GM19452 (cell line): ENCODE results near the gene PRRC1.

Source experiments
- ATAC-seq: cut with Tn5 transposase; IDR thresholded peaks from one replicate; pipeline ENCODE4 v1.9.1; 2021; ENCODE audit not compliant: unreplicated experiment

PRRC1 gene

GRCh38 chr5:127574852-127575679 is 57.6 kb downstream of the PRRC1 start:
- ATAC-seq = no peak

- ATAC-seq = no peak
Measured at GRCh38 chr5:127577458-127577857, 60.0 kb downstream of the PRRC1 start.

- no peak for ATAC-seq
Measured at GRCh38 chr5:127580731-127581130, 63.3 kb downstream of the PRRC1 start.

- ATAC-seq = no peak
Measured at GRCh38 chr5:127581450-127581849, 64.0 kb downstream of the PRRC1 start.

GRCh38 chr5:127582773-127583370 is 65.4 kb downstream of the PRRC1 start:
- no peak for ATAC-seq

- ATAC-seq = no peak
Measured at GRCh38 chr5:127583866-127584265, 66.4 kb downstream of the PRRC1 start.

GRCh38 chr5:127585661-127586060 is 68.2 kb downstream of the PRRC1 start:
- ATAC-seq = peak; percentile 6

GRCh38 chr5:127586066-127586770 is 68.8 kb downstream of the PRRC1 start:
- peak; percentile 71 for ATAC-seq

GRCh38 chr5:127586811-127587210 is 69.4 kb downstream of the PRRC1 start:
- peak; percentile 41 for ATAC-seq

- no peak for ATAC-seq
Measured at GRCh38 chr5:127587246-127587917, 69.9 kb downstream of the PRRC1 start.

- ATAC-seq = no peak
Measured at GRCh38 chr5:127588368-127588767, 70.9 kb downstream of the PRRC1 start.

GRCh38 chr5:127589309-127590030 is 72.0 kb downstream of the PRRC1 start:
- no peak for ATAC-seq

- ATAC-seq = peak; percentile 57
Measured at GRCh38 chr5:127590156-127590722, 72.8 kb downstream of the PRRC1 start.

- no peak for ATAC-seq
Measured at GRCh38 chr5:127595484-127596368, 78.3 kb downstream of the PRRC1 start.

GRCh38 chr5:127596501-127596900 is 79.1 kb downstream of the PRRC1 start:
- ATAC-seq = no peak

- ATAC-seq = no peak
Measured at GRCh38 chr5:127599320-127599719, 81.9 kb downstream of the PRRC1 start.

GRCh38 chr5:127599847-127600246 is 82.4 kb downstream of the PRRC1 start:
- ATAC-seq = no peak

- no peak for ATAC-seq
Measured at GRCh38 chr5:127601111-127601510, 83.7 kb downstream of the PRRC1 start.

GRCh38 chr5:127601601-127602000 is 84.2 kb downstream of the PRRC1 start:
- no peak for ATAC-seq
